GM18499 (cell line): ENCODE results near the gene INPP5D.

Experiments
- ATAC-seq: cut with Tn5 transposase; IDR thresholded peaks from one replicate; pipeline ENCODE4 v1.9.1; 2021; ENCODE audit warnings: moderate number of reproducible peaks; ENCODE audit not compliant: insufficient read depth, unreplicated experiment

Gene INPP5D

DNA sequence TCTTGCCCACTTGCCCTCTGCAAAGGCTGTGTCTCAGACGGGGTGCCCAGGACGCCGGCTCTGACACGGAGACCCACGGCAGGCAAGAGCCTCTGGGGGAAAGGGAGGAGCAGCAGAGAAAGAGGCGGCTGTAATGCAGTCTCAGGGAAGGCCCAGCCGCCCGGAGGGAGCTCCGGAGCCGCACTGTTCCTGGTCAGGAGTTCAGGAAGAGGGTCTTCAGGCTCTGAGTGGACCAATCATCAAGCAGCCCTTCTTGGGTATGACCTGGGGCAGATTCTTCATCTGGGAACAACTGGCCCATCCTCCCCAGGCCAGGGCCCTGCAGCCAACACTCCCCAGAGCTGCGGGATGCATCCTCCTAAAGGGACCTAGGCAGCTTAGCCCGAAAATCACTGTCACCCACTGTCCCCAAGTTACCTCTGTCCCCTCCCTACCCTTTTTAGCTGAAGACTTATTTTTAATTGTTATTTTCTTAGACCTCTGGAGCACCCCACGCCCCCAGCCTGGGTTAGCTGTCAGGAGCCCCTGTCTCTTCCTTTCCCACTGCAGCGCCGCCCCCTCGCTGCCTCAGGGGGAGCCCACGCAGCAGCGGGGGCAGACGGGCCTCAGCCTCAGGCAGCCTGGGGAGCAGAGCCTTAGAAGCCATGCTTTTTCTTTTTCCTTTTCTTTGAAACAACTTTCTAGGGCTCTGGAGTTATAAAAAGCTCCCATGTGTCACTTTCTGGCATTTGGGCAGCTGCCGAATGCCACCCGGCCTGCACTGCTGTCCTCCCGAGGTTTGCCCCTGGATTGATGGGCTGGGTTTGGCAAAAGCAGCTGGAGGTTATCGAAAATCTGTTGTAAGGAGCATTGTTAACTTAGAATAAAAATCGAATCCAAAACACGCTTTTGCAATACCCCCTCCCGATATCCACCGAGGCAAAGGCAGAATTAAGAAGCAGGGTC is 28.3 kb upstream of the INPP5D start:
- ATAC-seq = no peak

DNA sequence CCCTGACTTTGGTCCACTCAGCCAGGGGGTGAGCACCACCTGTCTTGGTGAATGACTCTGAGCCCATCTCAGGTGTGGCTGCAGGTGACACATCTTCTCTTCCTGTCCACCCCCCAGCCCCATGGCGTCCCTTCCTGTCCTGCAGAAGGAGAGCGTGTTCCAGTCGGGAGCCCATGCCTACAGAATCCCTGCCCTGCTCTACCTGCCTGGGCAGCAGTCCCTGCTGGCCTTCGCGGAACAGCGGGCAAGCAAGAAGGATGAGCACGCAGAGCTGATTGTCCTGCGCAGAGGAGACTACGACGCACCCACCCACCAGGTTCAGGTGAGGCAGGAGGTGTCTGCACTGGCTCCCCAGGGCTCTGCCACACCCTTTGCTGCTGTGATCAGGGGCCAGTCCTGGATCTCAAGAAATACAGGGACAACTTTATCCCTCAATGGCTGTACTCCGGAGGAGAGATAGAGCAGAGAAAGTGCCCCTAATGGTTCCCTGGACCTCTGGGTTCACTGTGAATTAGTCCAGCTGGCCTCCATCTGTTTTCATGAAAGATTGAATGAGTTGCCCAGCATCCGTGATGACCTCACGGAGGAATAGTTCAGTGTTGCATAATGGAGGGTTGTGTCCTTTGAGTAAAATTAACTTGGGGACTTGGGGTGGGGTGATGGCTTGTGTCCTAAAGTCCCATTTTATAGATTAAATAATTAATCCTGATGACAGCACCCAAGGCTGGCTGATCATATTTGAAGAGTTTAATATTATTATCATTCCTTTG is 27.4 kb upstream of the INPP5D start, which contains the start of gene NEU2:
Gene NEU2, plus strand, starts transcription at position 122 of the 770 bp plus-strand sequence. Its CDS starts 0 bp downstream, at position 122.
- no peak for ATAC-seq

DNA sequence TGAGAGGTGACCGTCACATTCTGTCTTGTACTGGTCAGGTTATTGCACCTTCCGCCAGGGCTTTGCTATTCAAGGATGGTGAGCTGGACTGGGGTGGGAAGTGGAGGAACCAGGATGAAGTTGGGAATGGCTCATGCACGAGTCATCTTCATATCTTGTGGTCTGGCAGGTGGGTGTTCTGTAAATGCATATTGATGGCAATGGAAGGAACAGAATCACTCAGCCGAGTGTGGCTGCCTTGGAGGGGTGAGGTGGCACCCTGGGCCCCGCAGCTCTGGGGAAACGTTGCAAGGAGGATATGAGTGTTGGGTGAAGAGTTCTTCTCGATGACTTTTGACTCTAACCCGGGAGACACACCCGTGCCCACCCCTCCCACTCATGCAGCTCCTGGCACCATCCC is 26.5 kb upstream of the INPP5D start:
- ATAC-seq = no peak

- no peak for ATAC-seq
These were observed 25.9 kb upstream of the INPP5D start for GRCh38 chr2:233034091-233034882.

DNA sequence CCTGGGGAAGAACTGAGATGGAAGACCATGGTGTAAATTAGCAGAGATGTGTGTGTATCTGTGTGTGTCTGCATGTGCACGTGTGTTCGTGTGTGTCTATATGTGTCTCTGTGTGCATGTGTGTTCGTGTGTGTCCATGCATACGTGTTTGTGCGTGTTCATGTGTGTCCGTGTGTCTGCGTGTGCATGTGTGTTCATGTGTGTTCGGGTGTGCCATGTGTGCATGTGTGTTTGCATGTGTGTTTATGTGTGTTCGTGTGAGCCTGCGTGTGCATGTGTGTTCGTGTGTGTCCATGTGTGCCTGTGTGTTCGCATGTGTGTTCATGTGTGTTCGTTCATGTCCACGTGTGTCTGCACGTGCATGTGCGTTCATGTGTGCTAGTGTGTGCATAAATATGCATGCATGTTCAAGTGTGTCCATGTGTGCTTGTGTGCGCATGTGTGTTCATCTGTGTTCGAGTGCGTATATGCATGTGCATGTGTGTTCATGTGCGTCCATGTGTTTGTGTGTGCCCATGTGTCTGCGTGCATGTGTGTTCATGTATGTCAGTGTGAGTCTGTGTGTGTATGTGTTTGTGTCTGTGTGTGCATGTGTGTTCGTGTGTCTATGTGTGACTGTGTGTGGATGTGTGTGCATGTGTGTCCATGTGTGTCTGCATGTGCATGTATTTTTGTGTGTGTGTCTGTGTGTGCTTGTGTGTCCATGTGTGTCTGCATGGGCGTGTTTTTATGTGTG is 24.5 kb upstream of the INPP5D start:
- ATAC-seq = no peak

DNA sequence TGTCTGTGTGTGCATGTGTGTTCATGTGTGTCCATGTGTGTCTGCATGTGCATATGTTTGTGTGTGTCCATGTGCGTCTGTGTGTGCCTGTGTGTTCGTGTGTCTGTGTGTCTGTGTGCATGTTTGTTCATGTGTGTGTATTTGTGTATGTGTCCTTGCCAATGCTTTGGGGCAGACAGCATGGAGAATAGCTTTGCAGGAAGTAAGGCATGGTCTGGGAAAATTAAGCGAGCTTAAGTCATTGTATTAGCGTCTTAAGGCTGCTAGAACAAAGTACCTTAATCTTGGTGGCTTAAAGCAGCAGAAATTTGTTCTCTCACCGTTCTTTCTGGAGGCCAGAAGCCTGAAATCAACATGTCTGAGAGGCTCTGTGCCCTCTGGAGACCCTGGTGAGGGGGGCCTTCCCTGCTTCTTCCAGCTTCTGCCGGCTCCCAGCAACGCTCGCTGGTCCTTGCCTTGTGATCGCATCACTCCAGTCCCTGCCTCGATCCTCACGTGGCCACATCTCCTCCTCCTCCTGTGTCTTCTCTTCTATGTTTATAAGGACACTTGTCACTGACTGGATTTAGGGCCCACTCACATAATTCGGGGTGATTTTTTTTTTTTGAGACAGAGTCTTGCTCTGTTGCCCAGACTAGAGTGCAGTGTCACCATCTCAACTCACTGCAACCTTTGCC is 23.8 kb upstream of the INPP5D start:
- ATAC-seq = no peak

- ATAC-seq = no peak
These were observed 23.1 kb upstream of the INPP5D start for GRCh38 chr2:233037078-233037477.

DNA sequence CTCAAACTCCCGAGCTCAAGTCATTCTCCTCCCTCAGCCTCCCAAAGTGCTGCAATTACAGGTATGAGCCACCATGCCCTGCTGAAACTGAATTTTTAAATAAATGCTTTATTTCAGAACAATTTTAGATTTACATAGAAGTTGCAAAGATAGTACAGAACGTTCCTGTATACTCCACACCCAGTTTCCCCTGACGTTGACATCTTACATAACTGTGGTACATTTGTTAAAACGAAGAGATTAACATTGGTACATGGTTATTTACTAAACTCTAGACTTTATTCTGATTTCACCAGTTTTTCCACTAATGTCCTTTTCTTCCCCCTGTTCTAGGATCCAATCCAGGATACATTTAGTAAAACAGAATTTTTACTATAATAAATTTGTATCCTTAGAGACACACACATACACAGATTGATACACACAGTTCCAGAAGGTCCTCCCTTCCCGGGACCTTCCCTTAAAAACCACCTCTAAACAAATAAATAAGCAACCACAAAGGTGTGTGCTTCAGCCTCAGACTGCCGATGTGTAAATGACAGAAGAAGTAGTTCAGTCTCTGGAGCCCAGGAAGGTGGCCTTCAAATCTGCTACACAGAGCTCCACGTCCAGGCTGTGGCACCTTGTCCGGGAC is 20.8 kb upstream of the INPP5D start:
- ATAC-seq = no peak

DNA sequence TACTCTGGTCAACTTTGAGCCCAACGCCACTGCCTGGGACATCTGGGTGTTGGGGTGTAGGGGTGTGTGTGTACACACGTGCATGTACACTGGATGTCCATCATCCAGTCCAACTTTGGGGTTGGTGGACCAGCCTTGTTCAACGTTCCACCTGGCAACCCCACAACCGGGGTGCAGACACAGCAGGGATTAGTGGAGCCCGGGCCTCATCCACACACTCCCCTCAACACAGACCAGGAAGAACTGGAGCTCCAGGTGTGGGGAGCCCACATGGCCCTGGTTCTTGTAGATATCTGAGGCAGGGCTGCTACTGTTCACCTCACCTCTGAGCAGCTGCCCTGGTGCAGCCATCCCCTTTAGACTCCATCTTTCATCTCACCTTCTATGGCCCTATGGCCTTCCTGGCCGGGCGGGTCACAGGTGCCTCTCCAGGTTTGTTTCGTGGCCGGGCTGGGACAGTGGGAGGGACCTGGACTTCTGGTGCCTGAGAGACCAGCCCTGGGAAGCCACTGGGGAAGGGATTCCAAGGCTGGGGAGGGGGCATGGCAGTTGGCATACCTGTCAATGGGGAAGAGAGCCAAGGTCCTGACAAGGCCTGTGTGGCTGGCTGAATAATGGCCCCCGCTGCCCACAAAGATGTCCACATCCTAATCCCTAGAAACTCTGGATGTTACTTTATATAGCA is 20.2 kb upstream of the INPP5D start:
- no peak for ATAC-seq

DNA sequence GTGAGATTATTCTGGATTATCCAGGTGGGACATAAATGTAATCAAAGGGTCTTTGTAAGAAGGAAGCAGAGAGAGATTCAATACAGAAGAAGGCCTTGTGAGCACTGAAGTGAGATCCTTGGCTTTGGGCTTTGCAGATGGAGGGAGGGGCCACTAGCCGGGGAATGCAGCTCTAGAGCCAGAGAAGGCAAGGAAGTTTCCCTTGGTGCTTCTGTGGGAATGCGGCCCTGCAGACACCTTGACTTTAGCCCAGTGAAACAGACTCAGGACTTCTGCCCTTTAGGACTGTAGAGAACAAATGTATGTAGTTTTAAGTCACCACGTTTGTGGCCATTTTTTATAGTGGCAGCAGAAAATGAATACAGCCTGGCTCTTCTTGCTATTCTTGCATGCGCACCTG is 19.6 kb upstream of the INPP5D start:
- ATAC-seq = no peak

DNA sequence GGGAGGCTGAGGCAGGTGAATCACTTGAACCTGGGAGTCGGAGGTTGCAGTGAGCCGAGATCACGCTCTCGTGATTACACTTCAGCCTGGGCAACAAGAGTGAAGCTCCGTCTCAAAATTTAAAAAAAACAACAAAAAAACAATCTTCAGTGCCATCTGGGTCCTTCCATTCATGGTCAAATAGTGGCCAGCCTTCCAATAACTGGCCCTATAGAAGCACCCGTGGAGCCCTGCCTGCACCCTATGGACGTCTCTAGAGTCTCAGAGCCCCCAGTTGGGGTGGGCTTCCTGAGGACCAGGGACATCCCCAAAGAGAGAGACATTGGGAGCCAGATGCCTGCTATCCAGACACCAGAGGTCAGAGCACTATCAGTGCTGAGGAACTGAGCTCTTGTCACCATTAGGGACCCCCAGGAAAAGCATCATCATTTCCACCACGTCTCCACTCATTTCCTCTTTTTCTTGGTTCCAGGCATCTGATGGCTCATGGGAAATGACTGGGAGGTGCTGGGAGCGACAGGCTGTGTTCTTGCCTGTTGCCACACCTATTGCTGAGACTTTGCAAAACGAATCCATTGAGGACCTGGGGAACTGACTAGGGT is 18.3 kb upstream of the INPP5D start:
- no peak for ATAC-seq

GRCh38 chr2:233042549-233042948 is 17.6 kb upstream of the INPP5D start:
- no peak for ATAC-seq

- ATAC-seq = no peak
These were observed 15.1 kb upstream of the INPP5D start for GRCh38 chr2:233044974-233045605.

DNA sequence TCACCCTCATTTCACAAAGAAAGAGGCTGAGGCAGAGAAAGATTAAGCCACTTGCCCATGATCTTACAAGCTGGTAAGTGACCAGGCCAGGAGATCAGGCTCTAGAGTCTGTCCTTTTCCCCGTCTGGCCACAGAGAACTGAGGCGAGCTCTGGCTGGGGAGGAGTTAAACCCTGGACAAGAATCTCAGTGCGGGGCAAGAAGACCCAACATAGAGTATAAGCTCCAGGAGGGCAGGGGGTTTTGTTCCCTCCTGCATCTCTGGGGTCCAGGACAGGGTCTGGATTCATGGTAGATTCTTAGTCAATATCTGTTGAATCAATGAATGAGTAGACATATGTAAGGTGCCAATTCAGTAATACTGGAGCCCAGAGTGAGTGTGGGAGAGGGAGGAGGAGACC is 12.9 kb upstream of the INPP5D start:
- no peak for ATAC-seq

DNA sequence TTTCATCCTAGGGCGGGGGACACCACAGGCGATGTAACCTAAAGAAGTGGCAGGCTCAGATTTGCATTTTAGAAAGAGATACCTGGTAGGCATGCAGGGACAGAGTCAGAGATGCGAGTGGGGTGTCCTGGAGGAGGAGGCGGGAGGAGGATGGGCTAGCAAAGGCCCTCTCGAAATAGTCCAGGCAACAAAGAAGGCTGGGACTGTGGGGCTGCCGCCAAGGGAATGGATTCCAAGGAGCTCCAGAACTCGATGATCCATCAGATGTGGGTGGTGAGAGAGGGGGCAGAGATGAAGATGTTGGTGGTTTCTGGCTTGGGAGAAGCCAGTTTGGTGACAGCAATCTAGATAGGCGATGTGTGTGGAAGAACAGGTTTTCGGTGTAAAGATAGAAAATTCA is 12.5 kb upstream of the INPP5D start:
- ATAC-seq = no peak

GRCh38 chr2:233048569-233049193 is 11.5 kb upstream of the INPP5D start:
- no peak for ATAC-seq

DNA sequence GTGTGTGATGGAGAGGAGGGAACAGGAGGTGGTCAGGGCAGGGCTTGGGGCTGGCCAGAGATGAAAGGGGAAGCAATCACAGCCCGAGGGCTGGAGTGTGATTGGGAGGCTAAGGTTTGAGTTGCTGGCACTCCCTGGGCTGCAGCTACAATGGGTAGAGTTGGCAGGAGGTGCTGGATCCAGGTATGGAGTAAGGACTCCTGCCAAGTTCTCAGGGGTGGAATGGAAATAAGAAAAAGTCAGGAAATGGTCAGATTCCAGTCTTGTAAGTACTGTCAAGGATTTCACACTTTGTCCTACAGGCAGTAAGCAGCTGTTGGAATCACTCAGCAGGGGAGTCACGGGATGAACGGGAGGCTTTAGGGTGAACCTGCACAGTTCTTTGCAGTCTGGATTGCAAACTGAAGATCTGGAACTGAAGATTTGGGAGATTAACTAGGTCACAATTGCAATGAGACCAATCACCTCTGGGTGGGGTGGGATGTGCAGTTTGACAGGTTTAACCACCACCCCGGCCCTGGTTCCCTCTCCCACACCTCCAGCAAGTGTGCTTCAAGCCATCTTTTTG is 10.9 kb upstream of the INPP5D start:
- ATAC-seq = no peak
